Right lobe of liver (tissue), 6 donors: ENCODE data around the gene SLC24A1. TPM values are rescaled to one million over a fixed set of nuclear protein-coding genes. Genes with fewer than 3 reads are reported as not detected.
"Not testable (repeated sequence)": the region's sequence is repeated elsewhere in the genome, so short reads cannot be mapped to it uniquely, and the experiment has no call there.

Experiments
- ATAC-seq, 4 donors: fragments of 200-7000 bp; cut with Tn5 transposase; one replicate each; pipeline ENCODE4 v1.9.1; 2020; ENCODE audit warnings: mild to moderate bottlenecking in 4 of 4, moderate library complexity in 4 of 4
- DNase-seq, 3 donors: peaks; one replicate each; pipeline ENCODE4 v3.0.0-alpha.2; 2020
- H3K27ac ChIP-seq, 3 donors: fragments of 200-600 bp; one replicate each; pipeline ENCODE4 v1.8.0; 2022
- H3K27me3 ChIP-seq, 2 donors: fragments of 200-600 bp; one replicate each; pipeline ENCODE4 v1.8.0; 2022
- H3K36me3 ChIP-seq, 4 donors: fragments of 200-600 bp; sonication (generic) in 1 of 4; one replicate each; pipeline versions ENCODE4 v1.5.1 to v1.8.0; 2017 to 2022; ENCODE audit warnings: control low read depth in 1 of 4
- H3K4me1 ChIP-seq, 4 donors: fragments of 200-600 bp; sonication (generic) in 1 of 4; one replicate each; pipeline versions ENCODE4 v1.5.1 to v1.8.0; 2017 to 2022; ENCODE audit warnings: control low read depth in 1 of 4
- H3K4me3 ChIP-seq, 3 donors: fragments of 200-600 bp; one replicate each; pipeline ENCODE4 v1.8.0; 2022
- H3K9me3 ChIP-seq, 4 donors: fragments of 200-600 bp; sonication (generic) in 1 of 4; one replicate each; pipeline versions ENCODE4 v1.5.1 to v1.8.0; 2017 to 2022; ENCODE audit warnings: control low read depth in 1 of 4
- CTCF ChIP-seq, 4 donors: fragments of 200-600 bp in 3 of 4; fragments of 450-650 bp in 1 of 4; IDR thresholded peaks; one replicate each; pipeline versions ENCODE4 v1.5.1 to v1.8.0; 2016 to 2022; ENCODE audit warnings: antibody characterized with exemption in 4 of 4, mild to moderate bottlenecking in 2 of 4
- POLR2A ChIP-seq: fragments of 450-650 bp; IDR thresholded peaks from one replicate; pipeline ENCODE4 v1.6.1; 2017; ENCODE audit warnings: antibody characterized with exemption, mild to moderate bottlenecking
- WGBS: methylation state at CpG from one replicate; pipeline ENCODE4 v1.1.6; 2018; ENCODE audit warnings: low coverage, low lambda C conversion rate; ENCODE audit not compliant: insufficient coverage; ENCODE audit errors: missing lambda C conversion rate; 5-methylcytosine and 5-hydroxymethylcytosine counted together
- intact Hi-C, 2 donors: fragments of 100-400 bp; cut with DNase I; formaldehyde crosslinking; loops; one replicate each; pipeline versions ENCODE4 v1.11.2 to v1.14.1; 2022
- total RNA-seq, 6 experiments: library from RNA; depleted of rRNA in 2 of 6; stranded (reverse); fragments of >200 nt in 2 of 6; fragmentation: NEBNext Ultra II Directional in 3 of 6; extraction: Animal tissue kit (Norgen Biotek cat#: 25700) in 3 of 6; gene quantifications; one replicate each; pipeline versions ENCODE4 v1.1.0 to v1.2.4, GENCODE V29; 2016 to 2023
- donor health status: DM: no; HTN: yes; CAD: no.
- donor health status: DM: no; HTN: no; CAD: no.
- donor health status: DM: no; HTN: no; CAD: no.
- donor health status: DM: no; HTN: yes; CAD: no.
- donor health status: DM: no; HTN: yes; CAD: no.

Gene SLC24A1
- total RNA-seq, 6 experiments from 2014 or later, result 1.7 to 5.0 (median 4.8) TPM

DNA sequence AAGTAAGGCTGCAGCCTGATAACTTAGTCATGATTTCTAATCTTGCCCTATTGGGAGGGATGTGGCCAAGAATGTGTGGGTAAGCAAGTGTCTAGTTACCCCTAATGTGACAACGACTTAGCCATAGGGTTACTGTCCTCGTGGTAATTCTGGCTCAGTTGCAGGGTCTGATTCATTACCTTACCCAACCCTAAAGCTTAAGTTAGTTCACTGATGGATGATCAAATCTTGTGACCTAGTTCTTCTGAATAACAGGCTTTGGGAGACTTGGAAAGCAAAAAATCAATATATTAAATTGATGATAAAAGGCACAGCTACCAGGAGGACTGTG lies 9.2 kb upstream of the SLC24A1 start:
- H3K4me3 ChIP-seq, result no peak overlapping the region
- no peaks in the 10 kb centered on the region for H3K36me3 ChIP-seq
- intact Hi-C loops, result no loop called here
- DNase-seq (no peak), ATAC-seq (no peak)
- WGBS, result 31% methylated on average over 2 of the region's 2 CpGs
- TF ChIP-seq CTCF (IDR thresholded peaks at IDR 0.05), result no peak
- TF ChIP-seq POLR2A, result no peak
- peak overlapping the region in 1 of 3 donors; percentile 94 for H3K27ac ChIP-seq
- H3K27me3 ChIP-seq, result no peaks in the 10 kb centered on the region
- no peaks in the 10 kb centered on the region for H3K9me3 ChIP-seq
- H3K4me1 ChIP-seq, result peaks cover 0 to 26% (median 7%) of the 10 kb centered on the region in 4 donors

DNA sequence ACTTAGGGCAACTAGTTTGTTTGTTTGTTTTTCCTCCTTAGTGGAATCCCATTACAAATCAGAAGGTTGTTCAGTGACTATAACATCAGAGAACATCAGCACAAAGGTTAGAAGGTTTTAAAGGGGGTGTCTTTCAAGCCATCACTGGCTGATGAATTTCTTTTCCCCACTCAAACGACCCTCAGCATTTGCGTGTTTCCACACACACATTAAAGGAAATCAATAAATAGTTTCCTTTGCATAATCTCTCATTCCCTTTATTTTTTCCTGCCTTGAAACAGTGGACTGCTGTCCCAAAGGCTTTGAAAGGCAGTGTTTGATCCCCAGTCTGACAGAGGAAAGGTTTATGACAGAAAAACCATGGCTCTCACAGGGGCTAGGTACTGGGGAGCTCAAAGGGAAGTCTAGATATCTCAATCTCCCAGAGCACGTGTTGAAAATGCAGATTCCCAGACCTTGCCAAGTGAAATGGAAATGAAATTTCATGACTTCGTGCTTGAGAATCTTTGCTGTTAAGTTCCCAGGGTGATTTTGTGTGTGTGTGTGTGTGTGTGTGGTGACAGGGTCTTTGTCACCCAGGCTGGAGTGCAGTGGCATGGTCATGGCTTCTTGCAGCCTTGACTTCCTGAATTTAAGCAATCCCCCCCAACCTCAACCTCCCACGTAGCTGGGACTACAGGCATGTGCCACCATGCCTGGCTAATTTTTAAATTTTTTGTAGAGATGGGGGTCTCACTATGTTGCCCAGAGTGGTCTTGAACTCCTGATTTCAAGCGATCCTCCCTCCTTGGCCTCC lies 8.6 kb upstream of the SLC24A1 start:
- Histone ChIP-seq H3K27ac (no peak overlapping the region), H3K9me3 (no peaks in the 10 kb centered on the region), H3K27me3 (no peaks in the 10 kb centered on the region), H3K36me3 (no peaks in the 10 kb centered on the region), H3K4me1 (peaks cover 0 to 26% (median 7%) of the 10 kb centered on the region in 4 donors), H3K4me3 (no peak overlapping the region)
- WGBS, result 75% methylated on average over 6 of the region's 6 CpGs
- DNase-seq, result no peak
- TF ChIP-seq CTCF (IDR thresholded peaks at IDR 0.05), result no peak
- TF ChIP-seq POLR2A, result no peak
- intact Hi-C loops, result no loop called here
- ATAC-seq, result no peak

DNA sequence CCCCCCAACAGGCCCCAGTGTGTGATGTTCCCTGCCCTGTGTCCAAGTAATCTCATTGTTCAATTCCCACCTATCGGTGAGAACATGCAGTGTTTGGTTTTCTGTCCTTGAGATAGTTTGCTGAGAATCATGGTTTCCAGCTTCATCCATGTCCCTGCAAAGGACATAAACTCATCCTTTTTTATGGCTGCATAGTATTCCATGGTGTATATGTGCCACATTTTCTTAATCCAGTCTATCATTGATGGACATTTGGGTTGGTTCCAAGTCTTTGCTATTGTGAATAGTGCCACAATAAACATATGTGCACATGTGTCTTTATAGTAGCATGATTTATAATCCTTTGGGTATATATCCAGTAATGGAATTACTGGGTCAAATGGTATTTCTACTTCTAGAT lies 5.9 kb upstream of the SLC24A1 start:
- ATAC-seq, intact Hi-C loops, DNase-seq, H3K36me3 ChIP-seq, H3K27ac ChIP-seq, H3K9me3 ChIP-seq, H3K4me3 ChIP-seq, H3K27me3 ChIP-seq: not testable (repeated sequence)
- WGBS, result 82% methylated on average over 1 of the region's 1 CpG
- H3K4me1 ChIP-seq, result peaks cover 0 to 20% (median 5%) of the 10 kb centered on the region in 4 donors

GRCh38 chr15:65618560-65619109 lies 3.1 kb upstream of the SLC24A1 start:
- DNase-seq, result no peak
- Histone ChIP-seq H3K36me3 (no peaks in the 10 kb centered on the region), H3K4me3 (no peak overlapping the region), H3K4me1 (peaks cover 0 to 3% (median 0%) of the 10 kb centered on the region in 4 donors), H3K9me3 (no peaks in the 10 kb centered on the region), H3K27ac (no peak overlapping the region), H3K27me3 (no peaks in the 10 kb centered on the region)
- no peak for TF ChIP-seq CTCF (IDR thresholded peaks at IDR 0.05)
- no peak for TF ChIP-seq POLR2A
- 77% methylated on average over 3 of the region's 5 CpGs for WGBS
- no peak for ATAC-seq
- intact Hi-C loops, result no loop called here

- Histone ChIP-seq H3K27me3 (no peaks in the 10 kb centered on the region), H3K4me1 (peaks cover 0 to 3% (median 0%) of the 10 kb centered on the region in 4 donors), H3K27ac (no peak overlapping the region), H3K4me3 (no peak overlapping the region), H3K36me3 (no peaks in the 10 kb centered on the region), H3K9me3 (no peaks in the 10 kb centered on the region)
- intact Hi-C loops, result no loop called here
- ATAC-seq (peak in 1 of 4 donors; percentile 39), DNase-seq (no peak)
- 59% methylated on average over 5 of the region's 5 CpGs for WGBS
- TF ChIP-seq CTCF (IDR thresholded peaks at IDR 0.05) (no peak), POLR2A (no peak)
Measured at GRCh38 chr15:65619626-65620290, 2.0 kb upstream of the SLC24A1 start.
